NCI-H146 (cell line): Measurements from ENCODE around the gene CLPX.
A peak's percentile ranks its signal among the peaks of the same experiment; 100 is the strongest.
"Not testable (repeated sequence)": the region's sequence is repeated elsewhere in the genome, so short reads cannot be mapped to it uniquely, and the experiment has no call there.

Experiments
- DNase-seq: peaks from one replicate; lab custom pipeline; 2025; lab: John Stamatoyannopoulos, UW

The CLPX gene

DNA sequence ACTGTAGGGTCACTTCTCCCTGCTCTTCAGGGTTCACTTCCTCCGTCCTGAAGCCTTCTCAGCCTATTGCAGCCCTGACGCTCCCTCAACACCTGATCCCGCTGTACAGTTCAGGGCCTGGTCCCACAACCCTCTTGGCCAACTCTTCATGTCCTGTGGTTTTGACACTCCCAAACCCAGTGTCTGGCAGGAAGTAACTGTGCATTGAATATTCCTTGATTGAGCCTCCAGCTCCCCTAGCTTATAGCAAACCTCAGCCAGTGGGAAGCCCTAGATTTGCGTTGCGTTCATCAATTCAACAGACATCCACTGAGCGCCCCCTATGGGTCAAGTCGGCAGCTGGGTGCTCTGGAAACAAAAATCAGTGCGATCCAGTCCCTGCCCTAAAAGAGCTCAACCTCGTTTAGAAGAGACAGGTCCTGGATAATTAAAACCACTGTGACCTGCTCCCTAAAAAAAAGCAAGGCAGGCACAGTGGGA, 83.7 kb downstream of the CLPX start:
- DNase-seq, result peak; percentile 40

DNA sequence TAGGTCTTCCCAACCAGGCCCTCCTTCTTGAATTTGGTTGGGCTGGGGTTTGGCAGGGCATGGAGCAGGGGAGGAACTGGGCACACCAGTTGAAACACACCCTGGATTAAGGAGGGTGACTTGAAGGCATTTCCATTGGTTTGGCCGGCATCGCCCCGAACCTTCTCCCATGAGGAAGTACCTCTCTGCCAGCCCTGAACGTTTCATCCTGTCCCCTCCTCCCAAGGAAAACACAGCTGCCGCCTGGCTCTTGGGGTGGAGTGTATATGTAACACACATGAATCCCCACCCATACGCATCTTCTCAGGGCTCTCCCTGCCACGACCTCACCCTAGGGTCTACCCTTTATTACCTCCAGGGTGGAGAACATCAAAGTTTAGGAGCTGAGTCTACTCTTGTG, 84.7 kb downstream of the CLPX start:
- DNase-seq, result no peak

- not testable (repeated sequence) for DNase-seq
These were observed 85.3 kb downstream of the CLPX start for GRCh38 chr15:65099801-65100200.

GRCh38 chr15:65099336-65099735, 85.8 kb downstream of the CLPX start:
- no peak for DNase-seq
